GM21390 (cell line): ENCODE data around the gene SPATA2L.

Experiments
- ATAC-seq: cut with Tn5 transposase; IDR thresholded peaks from one replicate; pipeline ENCODE4 v1.9.1; 2021; ENCODE audit not compliant: unreplicated experiment

SPATA2L gene

DNA sequence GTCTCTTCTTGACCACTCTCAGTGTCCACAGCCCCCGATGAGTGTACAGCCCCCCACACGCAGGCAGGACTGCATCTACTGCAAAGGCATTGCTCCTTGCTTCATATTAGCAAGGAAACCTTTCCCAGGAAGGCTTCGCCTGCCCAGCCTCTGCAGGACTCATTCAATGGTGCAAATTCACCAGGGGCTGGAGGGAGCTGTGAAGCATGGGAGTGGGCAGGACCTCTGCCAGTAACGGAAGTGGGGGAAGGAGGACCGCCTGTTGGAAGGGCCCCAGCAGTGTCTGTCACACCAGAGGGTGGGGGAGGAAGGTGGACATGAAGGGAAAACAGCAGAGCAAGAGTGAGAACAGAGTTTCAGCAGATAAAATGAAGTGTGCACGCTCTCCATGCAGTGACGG lies 41.4 kb downstream of the SPATA2L start:
- no peak for ATAC-seq

- ATAC-seq, result no peak
These were observed 43.2 kb downstream of the SPATA2L start for GRCh38 chr16:89658221-89658879.

DNA sequence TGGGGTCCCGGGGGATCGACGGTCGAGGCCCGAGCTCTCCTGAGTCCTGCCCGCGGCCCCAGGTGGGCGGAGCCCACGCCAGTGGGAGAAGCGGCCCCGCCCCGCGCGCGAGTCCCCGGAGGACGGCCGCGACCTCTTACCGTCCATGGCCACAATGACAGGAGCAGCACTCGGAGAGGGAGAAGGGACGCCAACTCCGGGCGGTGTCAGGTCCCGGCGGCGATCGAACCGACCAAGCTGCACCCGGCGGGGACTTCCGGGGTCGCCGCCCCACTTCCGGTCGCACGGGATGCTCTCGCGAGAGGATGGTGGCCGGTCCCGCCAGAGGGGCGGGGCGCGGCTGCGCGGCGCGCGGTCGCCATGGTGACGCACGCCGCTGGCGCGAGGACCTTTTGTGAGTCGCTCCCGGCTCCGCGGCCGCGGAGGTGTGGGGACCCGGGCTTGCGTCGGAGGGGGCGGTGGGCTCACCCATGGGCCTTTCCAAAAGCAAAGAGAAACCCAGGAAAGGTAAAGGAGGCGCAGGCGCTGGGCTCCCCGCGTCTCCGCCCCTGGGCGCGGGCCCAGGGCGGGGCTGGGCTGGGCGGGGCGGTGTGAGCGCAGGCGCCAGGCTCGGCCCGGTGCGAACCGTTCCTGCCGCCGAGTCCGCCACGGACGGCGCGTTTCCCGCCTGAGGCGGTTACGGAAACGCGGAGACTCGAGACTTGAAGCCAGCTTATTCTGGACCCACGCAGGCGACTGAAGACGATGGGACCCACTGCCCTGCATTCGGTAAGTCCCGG lies 43.9 kb downstream of the SPATA2L start, which contains the start of the genes CHMP1A and SPATA33:
TSS of gene CHMP1A (minus strand) at position 267 of the 779 bp plus-strand sequence. CDS start at position 147, 120 bp downstream.
TSS of gene SPATA33 (plus strand) at position 395 of the 779 bp plus-strand sequence. CDS start at position 471, 76 bp downstream.
- peak; percentile 80 for ATAC-seq

- ATAC-seq, result no peak
These were observed 44.9 kb downstream of the SPATA2L start for GRCh38 chr16:89656435-89657121.

DNA sequence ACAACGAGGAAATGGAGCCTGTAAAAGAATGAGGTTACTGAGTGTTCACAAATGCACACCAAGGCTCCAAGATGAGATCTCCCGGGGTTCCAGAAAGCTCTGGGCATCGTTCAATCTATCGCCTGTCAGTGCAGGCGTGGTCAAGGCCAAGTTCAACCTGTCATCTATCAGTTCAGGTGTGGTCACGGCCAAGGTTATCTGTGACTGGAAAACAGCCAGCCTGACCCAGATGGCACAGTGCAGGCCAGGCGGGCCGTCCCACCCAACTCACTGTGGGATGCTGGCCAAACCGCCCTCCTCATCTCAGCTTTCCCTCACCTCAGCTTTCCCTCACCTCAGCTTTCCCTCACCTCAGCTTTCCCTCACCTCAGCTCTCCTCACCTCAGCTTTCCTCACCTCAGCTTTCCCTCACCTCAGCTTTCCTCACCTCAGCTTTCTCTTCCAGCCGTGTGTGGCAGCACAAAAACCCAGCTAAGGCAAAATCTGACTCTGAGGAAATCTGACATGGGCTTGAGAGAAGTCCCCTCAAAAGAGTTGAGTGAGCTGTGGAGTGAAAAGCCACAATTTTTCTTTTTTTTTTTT lies 46.4 kb downstream of the SPATA2L start:
- no peak for ATAC-seq

GRCh38 chr16:89653656-89654295 lies 47.7 kb downstream of the SPATA2L start:
- no peak for ATAC-seq

- ATAC-seq, result no peak
These were observed 49.9 kb downstream of the SPATA2L start for GRCh38 chr16:89651584-89651983.

- ATAC-seq, result no peak
These were observed 54.6 kb downstream of the SPATA2L start for GRCh38 chr16:89646906-89647305.
